Endothelial cell of umbilical vein (primary cell): Measurements from ENCODE around the gene MAU2. TPM values are rescaled to one million over a fixed set of nuclear protein-coding genes. Genes with fewer than 3 reads are reported as not detected.

Experiments used
- BruUV-seq: library from RNA; stranded (reverse); fragments of 400-500 nt; replicated peaks from 2 replicates; lab custom pipeline; 2021; lab: Mats Ljungman, UMichigan
- CTCF ChIA-PET: fragments of 300-600, 350-600 bp; sonication (Branson Sonifier 250); formaldehyde crosslinking; loops from one replicate; lab custom pipeline; 2021; ENCODE audit warnings: antibody characterized with exemption, inconsistent platforms; lab: Charles Lee
- POLR2A ChIA-PET: fragments of 300-600, 350-600 bp; sonication (Branson Sonifier 250); formaldehyde crosslinking; loops from one replicate; lab custom pipeline; 2021; ENCODE audit warnings: antibody characterized with exemption, inconsistent platforms; lab: Charles Lee
- DNase-seq: peaks from one replicate; pipeline ENCODE4 v3.0.0-alpha.2; 2011; ENCODE audit warnings: low read depth, low spot score
- FAIRE-seq: peaks from 2 replicates; lab custom pipeline; 2011; peaks lifted over from hg19 to GRCh38; lab: Jason Lieb, UNC
- H2AFZ ChIP-seq: 2 replicates; pipeline ENCODE4 v1.6.0; 2012; ENCODE audit warnings: low read depth, low read length, control low read depth, inconsistent platforms
- H3K27ac ChIP-seq: 2 replicates; pipeline ENCODE4 v1.5.1; 2011; ENCODE audit warnings: low read depth, mild to moderate bottlenecking, control low read depth, low read length, moderate library complexity; ENCODE audit not compliant: insufficient read depth
- H3K27me3 ChIP-seq, 2 experiments: 2 replicates each; pipeline versions ENCODE4 v1.6.0 to v1.6.1; 2011; ENCODE audit warnings: low read length in 2 of 2, mixed read lengths in 1 of 2; ENCODE audit not compliant: control insufficient read depth in 2 of 2, insufficient read depth in 2 of 2
- H3K36me3 ChIP-seq, 2 experiments: 2 replicates in 1 of 2; 3 replicates in 1 of 2; pipeline ENCODE4 v1.5.1; 2011; ENCODE audit warnings: low read length in 2 of 2, mild to moderate bottlenecking in 1 of 2, moderate library complexity in 1 of 2; ENCODE audit not compliant: control insufficient read depth in 2 of 2, insufficient read depth in 2 of 2; ENCODE audit errors: extremely low read depth in 1 of 2
- H3K4me1 ChIP-seq: 3 replicates; pipeline ENCODE4 v1.5.1; 2011; ENCODE audit warnings: mild to moderate bottlenecking, low read length; ENCODE audit not compliant: control insufficient read depth, insufficient read depth; ENCODE audit errors: extremely low read depth
- H3K4me2 ChIP-seq: 2 replicates; pipeline ENCODE4 v1.6.1; 2011; ENCODE audit warnings: low read length, control low read depth, mixed read lengths; ENCODE audit not compliant: insufficient read depth
- H3K4me3 ChIP-seq, 3 experiments: fragments of 200-600 bp in 1 of 3; sonication (generic), shearing (Covaris generic) in 1 of 3; replicated peaks in 1 of 3; 2 replicates each; pipeline ENCODE4 v1.5.1; 2011 to 2016; ENCODE audit warnings: control low read depth in 3 of 3, low read length in 3 of 3, mild to moderate bottlenecking in 2 of 3, inconsistent platforms in 1 of 3, low read depth in 1 of 3, moderate library complexity in 1 of 3; ENCODE audit not compliant: insufficient read depth in 1 of 3
- H3K79me2 ChIP-seq: 2 replicates; pipeline ENCODE4 v1.6.0; 2012; ENCODE audit warnings: low read length, inconsistent platforms; ENCODE audit not compliant: control insufficient read depth, insufficient read depth
- H3K9ac ChIP-seq: replicated peaks from 2 replicates; pipeline ENCODE3; 2011; ENCODE audit warnings: low read length, control low read depth; ENCODE audit not compliant: insufficient read depth; ENCODE audit errors: extremely low read depth
- H3K9me1 ChIP-seq: replicated peaks from 3 replicates; pipeline ENCODE4 v1.6.0; 2011; ENCODE audit warnings: mild to moderate bottlenecking, low read length; ENCODE audit not compliant: control insufficient read depth, insufficient read depth; ENCODE audit errors: extremely low read depth
- H3K9me3 ChIP-seq: replicated peaks from 2 replicates; pipeline ENCODE4 v1.5.1; 2012; ENCODE audit warnings: low read length, inconsistent platforms; ENCODE audit not compliant: control insufficient read depth, insufficient read depth
- H4K20me1 ChIP-seq: replicated peaks from 2 replicates; pipeline ENCODE3; 2011; ENCODE audit warnings: mild to moderate bottlenecking, low read length; ENCODE audit not compliant: control insufficient read depth, insufficient read depth; ENCODE audit errors: extremely low read depth
- CTCF ChIP-seq, 2 donors: IDR thresholded peaks; 1 replicate in 1 of 2; 2 replicates in 1 of 2; pipeline ENCODE4 v1.5.1; 2011; ENCODE audit warnings: low read length in 2 of 2, mild to moderate bottlenecking in 2 of 2, moderate library complexity in 2 of 2, control low read depth in 1 of 2, inconsistent platforms in 1 of 2, low read depth in 1 of 2; ENCODE audit not compliant: insufficient read depth in 1 of 2; ENCODE audit errors: extremely low read depth in 1 of 2
- EZH2 ChIP-seq: IDR thresholded peaks from 2 replicates; pipeline ENCODE4 v1.6.1; 2012; ENCODE audit warnings: borderline replicate concordance, low read depth, mild to moderate bottlenecking, moderate library complexity, low read length, inconsistent platforms; ENCODE audit not compliant: severe bottlenecking
- FOS ChIP-seq: IDR thresholded peaks from 2 replicates; pipeline ENCODE4 v1.6.1; 2011; ENCODE audit warnings: mild to moderate bottlenecking, low read length, moderate library complexity, borderline replicate concordance; ENCODE audit not compliant: insufficient read depth
- GATA2 ChIP-seq: IDR thresholded peaks from 2 replicates; pipeline ENCODE4 v1.7.0; 2011; ENCODE audit warnings: low read depth, mild to moderate bottlenecking, moderate library complexity, mixed read lengths, low read length; ENCODE audit not compliant: insufficient read length, insufficient read depth
- JUN ChIP-seq: IDR thresholded peaks from 2 replicates; pipeline ENCODE4 v1.6.1; 2011; ENCODE audit warnings: borderline replicate concordance, low read depth; ENCODE audit not compliant: insufficient read length, insufficient read depth
- MYC ChIP-seq: IDR thresholded peaks from one replicate; pipeline ENCODE4 v1.6.1; 2011; ENCODE audit warnings: mild to moderate bottlenecking, low read depth, low read length
- POLR2A ChIP-seq: IDR thresholded peaks from 2 replicates; pipeline ENCODE4 v1.6.1; 2012; ENCODE audit warnings: low read depth, mild to moderate bottlenecking, control low read depth, low read length
- POLR2AphosphoS5 ChIP-seq: IDR thresholded peaks from 2 replicates; pipeline ENCODE4 v1.6.1; 2012; ENCODE audit warnings: low read depth, mild to moderate bottlenecking, control low read depth, low read length, moderate library complexity; ENCODE audit not compliant: insufficient read depth
- dilution Hi-C: fragments of 300-500 bp; cut with MboI; formaldehyde crosslinking; loops from one replicate; pipeline ENCODE4 v1.15.0; 2019; ENCODE audit warnings: low sequenced_read_pairs; ENCODE audit not compliant: extremely low pct_ligation_motif_present
- intact Hi-C: fragments of 100-400 bp; cut with micrococcal nuclease; formaldehyde crosslinking; loops from one replicate; pipeline ENCODE4 v1.10.0; 2022
- polyA plus RNA-seq, 4 experiments: library from polyadenylated mRNA; depleted of rRNA in 3 of 4; stranded (reverse) in 3 of 4; unstranded in 1 of 4; fragments of >200 nt; gene quantifications; 2 replicates each; pipeline versions ENCODE4 v1.2.1 to v1.2.3, GENCODE V29; 2011 to 2012; ENCODE audit warnings: missing spikeins in 1 of 4
- total RNA-seq: library from RNA; stranded (reverse); gene quantifications from 2 replicates; pipeline ENCODE4 v1.2.3, GENCODE V29; 2021
- TF ChIP-seq, protein P1 (sequence below): IDR thresholded peaks from 2 replicates; pipeline ENCODE4 v1.6.1; 2011; ENCODE audit not compliant: insufficient read depth, insufficient read length

MAU2 gene
- total and polyA plus RNA-seq, 2 donors (not counting 3 experiments of a cell fraction or from before 2014, with no cell fraction given), result 36.9 to 70.0 TPM

DNA sequence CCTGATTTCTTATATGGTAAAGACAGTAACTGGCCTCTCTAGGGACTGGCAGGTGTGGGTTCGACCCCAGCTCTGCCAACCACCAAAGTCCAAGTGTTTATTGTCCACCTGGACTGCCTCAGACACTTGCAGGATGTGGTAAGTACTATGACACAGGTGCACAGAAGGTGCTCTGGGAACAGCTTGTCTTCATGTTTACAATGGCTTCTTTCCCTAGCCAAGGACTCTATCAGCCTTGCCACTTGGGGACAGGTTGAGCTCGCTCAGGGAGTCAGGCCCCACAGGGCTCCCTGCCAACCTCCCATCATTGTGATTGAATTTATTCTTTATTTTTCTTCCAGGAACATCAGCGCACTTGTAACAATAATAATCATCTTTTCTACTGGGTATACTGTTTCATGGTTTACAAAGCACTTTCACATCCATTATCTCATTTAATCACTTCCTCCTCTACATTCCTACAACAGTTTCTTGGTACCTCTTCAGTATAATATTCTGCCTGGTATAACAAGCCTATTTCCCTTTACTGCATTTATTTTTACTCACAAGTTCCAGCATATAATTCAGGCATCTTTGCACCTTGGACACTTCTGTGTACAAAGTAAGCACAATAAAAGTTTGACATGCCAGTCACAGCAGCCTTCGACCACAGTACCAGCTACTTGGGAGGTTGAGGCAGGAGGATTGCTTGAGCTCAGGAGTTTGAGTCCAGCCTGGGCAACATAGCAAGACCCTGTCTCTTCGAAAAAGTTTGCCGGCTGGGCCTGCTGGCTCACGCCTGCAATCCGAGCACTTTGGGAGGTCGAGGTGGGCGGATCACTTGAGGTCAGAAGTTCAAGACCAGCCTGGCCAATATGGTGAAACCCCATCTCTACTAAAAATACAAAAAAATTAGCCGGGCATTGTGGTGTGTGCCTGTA lies 60.6 kb downstream of the MAU2 start:
- Histone ChIP-seq H3K4me3 (no peak overlapping the region), H4K20me1 (no peaks in the 10 kb centered on the region), H3K4me1 (peaks cover 12% of the 10 kb centered on the region), H3K27me3 (no peaks in the 10 kb centered on the region), H3K4me2 (no peak overlapping the region), H3K27ac (no peak overlapping the region), H3K9me3 (no peaks in the 10 kb centered on the region), H3K9me1 (no peaks in the 10 kb centered on the region), H3K36me3 (no peaks in the 10 kb centered on the region), H3K79me2 (peaks cover 4% of the 10 kb centered on the region), H3K9ac (no peak overlapping the region), H2AFZ (no peak overlapping the region)
- DNase-seq (no peak), FAIRE-seq (peak; percentile 66)
- ChIA-PET CTCF (interaction anchor here (0.9 to 2.5 kb wide), 3 partner anchors 8 to 94 kb away, joined by 3 to 6 read pairs (median 3); no protein-coding TSS in a partner anchor), POLR2A (no interaction called here)
- BruUV-seq, result no TSS peak
- dilution Hi-C loops, result no loop called here
- TF ChIP-seq MYC (no peak), FOS (no peak), EZH2 (no peak), CTCF (IDR thresholded peaks at IDR 0.05; ENCODE audit: extremely low read depth in 1 of 2, insufficient read depth in 1 of 2, low read depth in 1 of 2, low read length in 2 of 2) (no peak), POLR2A (no peak), GATA2 (no peak), JUN (no peak), POLR2AphosphoS5 (no peak)
- TF ChIP-seq, protein P1, sequence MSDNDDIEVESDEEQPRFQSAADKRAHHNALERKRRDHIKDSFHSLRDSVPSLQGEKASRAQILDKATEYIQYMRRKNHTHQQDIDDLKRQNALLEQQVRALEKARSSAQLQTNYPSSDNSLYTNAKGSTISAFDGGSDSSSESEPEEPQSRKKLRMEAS, result no peak
- intact Hi-C loops, result no loop called here
